ENCODE data around the gene FAM78A. TPM values are rescaled to one million over a fixed set of nuclear protein-coding genes. Genes with fewer than 3 reads are reported as not detected.
"Not testable (repeated sequence)": the region's sequence is repeated elsewhere in the genome, so short reads cannot be mapped to it uniquely, and the experiment has no call there.

FAM78A gene
- total RNA-seq, 4 donors from 2014 or later = 1.00 to 3.4 (median 2.2) TPM

DNA sequence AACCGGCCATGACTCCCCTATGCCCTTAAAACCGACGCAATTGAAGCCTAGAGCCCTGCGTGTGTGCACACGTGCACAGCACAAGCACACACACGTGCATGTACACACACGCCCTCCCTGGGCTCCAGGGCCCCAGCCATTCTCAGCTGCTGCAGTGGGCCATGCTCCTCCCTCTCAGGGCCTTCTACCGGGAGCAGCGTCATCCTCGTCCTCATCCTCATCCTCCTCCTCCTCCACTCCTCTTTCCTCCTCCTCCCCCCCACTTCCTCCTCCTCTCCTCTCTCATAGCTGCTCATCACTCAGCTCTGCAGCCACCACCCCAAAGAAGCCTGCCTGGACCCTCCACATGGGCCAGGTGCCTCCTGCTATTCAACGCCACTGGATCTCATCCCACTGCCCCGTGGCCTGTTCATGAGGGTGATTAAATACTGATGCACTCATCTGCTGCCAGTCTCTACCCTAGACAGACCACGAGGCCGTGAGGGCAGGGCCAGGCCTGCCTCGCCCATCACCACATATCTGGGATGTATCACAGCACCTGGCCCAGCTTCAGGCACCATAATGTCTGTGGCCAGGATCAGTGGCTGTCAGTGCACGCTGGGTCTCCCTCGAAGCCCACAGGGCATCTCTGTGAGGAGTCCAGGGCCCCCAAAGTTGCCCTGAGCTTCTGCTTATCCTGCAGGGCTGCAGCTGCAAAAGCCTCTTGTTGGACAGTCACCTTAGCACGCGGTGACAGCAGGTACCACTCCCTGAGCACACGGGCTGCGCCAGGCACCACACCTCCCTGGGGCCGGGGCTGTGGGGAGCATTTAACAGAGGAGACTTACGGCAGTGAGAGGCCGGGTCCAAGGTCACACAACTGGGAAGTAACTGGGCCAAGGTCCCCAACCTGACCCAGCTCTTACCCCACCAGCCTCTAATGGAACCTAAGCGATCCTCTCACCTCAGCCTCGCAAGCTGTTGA lies 9.8 kb downstream of the FAM78A start:
- TF ChIP-seq, protein P1, sequence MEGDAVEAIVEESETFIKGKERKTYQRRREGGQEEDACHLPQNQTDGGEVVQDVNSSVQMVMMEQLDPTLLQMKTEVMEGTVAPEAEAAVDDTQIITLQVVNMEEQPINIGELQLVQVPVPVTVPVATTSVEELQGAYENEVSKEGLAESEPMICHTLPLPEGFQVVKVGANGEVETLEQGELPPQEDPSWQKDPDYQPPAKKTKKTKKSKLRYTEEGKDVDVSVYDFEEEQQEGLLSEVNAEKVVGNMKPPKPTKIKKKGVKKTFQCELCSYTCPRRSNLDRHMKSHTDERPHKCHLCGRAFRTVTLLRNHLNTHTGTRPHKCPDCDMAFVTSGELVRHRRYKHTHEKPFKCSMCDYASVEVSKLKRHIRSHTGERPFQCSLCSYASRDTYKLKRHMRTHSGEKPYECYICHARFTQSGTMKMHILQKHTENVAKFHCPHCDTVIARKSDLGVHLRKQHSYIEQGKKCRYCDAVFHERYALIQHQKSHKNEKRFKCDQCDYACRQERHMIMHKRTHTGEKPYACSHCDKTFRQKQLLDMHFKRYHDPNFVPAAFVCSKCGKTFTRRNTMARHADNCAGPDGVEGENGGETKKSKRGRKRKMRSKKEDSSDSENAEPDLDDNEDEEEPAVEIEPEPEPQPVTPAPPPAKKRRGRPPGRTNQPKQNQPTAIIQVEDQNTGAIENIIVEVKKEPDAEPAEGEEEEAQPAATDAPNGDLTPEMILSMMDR (IDR thresholded peaks at IDR 0.05) = no peak
- TF ChIP-seq POLR2A (IDR thresholded peaks at IDR 0.05) (no peak), EP300 (IDR thresholded peaks at IDR 0.05; ENCODE audit: low read depth) (no peak), POLR2AphosphoS5 (IDR thresholded peaks at IDR 0.05) (no peak)
- peak overlapping the region in 3 of 4 donors; percentile 1 to 37 (median 3) for H3K27ac ChIP-seq
- H3K9me3 ChIP-seq = no peaks in the 10 kb centered on the region
- intact Hi-C loops (cut with DNase I; ENCODE audit: low total_unique reads) (no loop called here), in situ Hi-C loops (cut with MboI; ENCODE audit: low pct_ligation_motif_present in 1 of 4, low pct_unique_long_range_greater_than_20kb in 1 of 4, low sequenced_read_pairs in 3 of 4) (no loop called here)
- no peak overlapping the region for H3K4me3 ChIP-seq
- no peaks in the 10 kb centered on the region for H3K36me3 ChIP-seq
- WGBS, 2 donors (ENCODE audit: low coverage in 1 of 2) = 64 to 65% methylated on average over 10 to 26 of the region's 26 CpGs
- no peak for DNase-seq
- no peaks in the 10 kb centered on the region for H3K27me3 ChIP-seq
- peaks cover 0 to 22% (median 3%) of the 10 kb centered on the region in 4 donors for H3K4me1 ChIP-seq

DNA sequence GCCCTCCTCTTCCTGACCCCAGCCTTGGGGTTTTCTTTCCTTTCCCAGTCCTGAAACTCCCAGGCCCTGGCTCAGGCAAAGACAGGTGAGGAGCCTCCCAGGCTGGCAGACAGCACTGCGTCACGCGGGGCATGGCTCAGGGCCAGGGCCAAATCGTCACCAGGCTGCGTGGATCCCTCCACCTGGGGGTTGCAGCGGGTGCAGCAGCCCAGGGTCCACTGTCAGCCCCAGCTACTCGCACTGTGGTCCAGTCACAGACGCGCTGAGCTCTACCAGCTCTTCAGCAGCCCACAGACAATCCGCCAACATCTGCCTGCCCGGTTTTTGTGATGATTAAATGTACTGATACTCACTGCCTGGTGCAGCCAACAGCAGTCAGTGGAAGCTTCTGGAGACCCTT lies 12.1 kb downstream of the FAM78A start:
- 66% methylated on average over 11 of the region's 11 CpGs; no CpG with 5 or more reads in 1 of the 2 donors for WGBS, 2 donors (ENCODE audit: low coverage in 1 of 2)
- intact Hi-C loops (cut with DNase I; ENCODE audit: low total_unique reads) = no loop called here
- in situ Hi-C loops (cut with MboI; ENCODE audit: low pct_ligation_motif_present in 1 of 4, low pct_unique_long_range_greater_than_20kb in 1 of 4, low sequenced_read_pairs in 3 of 4) = no loop called here
- peaks cover 0 to 12% (median 0%) of the 10 kb centered on the region in 4 donors for H3K4me1 ChIP-seq
- no peaks in the 10 kb centered on the region for H3K27me3 ChIP-seq
- H3K4me3 ChIP-seq = no peak overlapping the region
- DNase-seq = no peak
- no peaks in the 10 kb centered on the region for H3K9me3 ChIP-seq
- no peak overlapping the region for H3K27ac ChIP-seq
- no peaks in the 10 kb centered on the region for H3K36me3 ChIP-seq
- TF ChIP-seq POLR2AphosphoS5 (IDR thresholded peaks at IDR 0.05) = no peak
- TF ChIP-seq EP300 (IDR thresholded peaks at IDR 0.05; ENCODE audit: low read depth) = no peak
- TF ChIP-seq, protein P1 (IDR thresholded peaks at IDR 0.05) = no peak
- no peak for TF ChIP-seq POLR2A (IDR thresholded peaks at IDR 0.05)

DNA sequence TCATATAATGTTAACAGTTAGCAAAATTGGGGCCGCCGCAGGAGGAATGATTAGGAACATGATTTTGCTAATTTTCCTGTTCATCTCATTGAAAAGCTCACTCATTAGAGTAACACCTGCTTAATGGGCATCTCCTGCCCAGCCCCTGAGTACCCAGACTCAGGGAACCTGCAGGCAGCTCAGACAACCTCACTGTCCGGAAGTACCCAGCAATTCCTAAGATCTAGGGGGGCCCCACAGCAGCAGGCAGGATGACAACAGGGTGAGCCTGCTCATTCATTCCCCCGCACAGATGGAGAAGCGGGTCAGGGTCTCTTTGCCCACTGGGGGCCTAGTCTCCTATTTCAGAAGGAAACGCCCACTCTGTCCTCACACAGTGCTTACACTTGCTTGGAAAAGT lies 12.6 kb downstream of the FAM78A start:
- no peak for TF ChIP-seq POLR2A (IDR thresholded peaks at IDR 0.05)
- TF ChIP-seq, protein P1 (IDR thresholded peaks at IDR 0.05) = no peak
- no peak for TF ChIP-seq POLR2AphosphoS5 (IDR thresholded peaks at IDR 0.05)
- TF ChIP-seq EP300 (IDR thresholded peaks at IDR 0.05; ENCODE audit: low read depth) = no peak
- in situ Hi-C loops (cut with MboI; ENCODE audit: low pct_ligation_motif_present in 1 of 4, low pct_unique_long_range_greater_than_20kb in 1 of 4, low sequenced_read_pairs in 3 of 4) (no loop called here), intact Hi-C loops (cut with DNase I; ENCODE audit: low total_unique reads) (no loop called here)
- Histone ChIP-seq H3K4me1 (peaks cover 0 to 12% (median 0%) of the 10 kb centered on the region in 4 donors), H3K27me3 (no peaks in the 10 kb centered on the region), H3K9me3 (no peaks in the 10 kb centered on the region), H3K27ac (no peak overlapping the region), H3K4me3 (no peak overlapping the region), H3K36me3 (no peaks in the 10 kb centered on the region)
- no peak for DNase-seq
- WGBS, 2 donors (ENCODE audit: low coverage in 1 of 2) = 90 to 100% methylated on average over 2 to 6 of the region's 6 CpGs

DNA sequence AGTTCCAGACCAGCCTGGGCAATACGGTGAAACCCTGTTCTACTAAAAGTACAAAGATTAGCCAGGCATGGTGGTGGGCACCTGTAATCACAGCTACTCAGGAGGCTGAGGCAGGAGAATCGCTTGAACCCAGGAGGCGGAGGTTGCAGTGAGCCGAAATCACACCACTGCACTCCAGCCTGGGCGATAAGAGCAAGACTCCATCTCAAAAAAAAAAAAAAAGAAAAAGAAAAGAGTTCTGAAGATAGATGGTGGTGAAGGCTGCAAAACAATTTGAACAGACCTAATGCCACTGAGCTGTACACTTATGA lies 13.3 kb downstream of the FAM78A start:
- H3K4me1 ChIP-seq; DNase-seq; H3K36me3 ChIP-seq; intact Hi-C loops (cut with DNase I; ENCODE audit: low total_unique reads); in situ Hi-C loops (cut with MboI; ENCODE audit: low pct_ligation_motif_present in 1 of 4, low pct_unique_long_range_greater_than_20kb in 1 of 4, low sequenced_read_pairs in 3 of 4); H3K27me3 ChIP-seq; H3K9me3 ChIP-seq; H3K4me3 ChIP-seq: not testable (repeated sequence)
- 88% methylated on average over 5 of the region's 5 CpGs; no CpG with 5 or more reads in 1 of the 2 donors for WGBS, 2 donors (ENCODE audit: low coverage in 1 of 2)
- peak overlapping the region in 1 of 4 donors; percentile 30 for H3K27ac ChIP-seq

Data from transverse colon (tissue), 4 donors.